ENCODE results near the gene PNP.

Gene PNP

GRCh38 chr14:20455355-20456300, 13.6 kb upstream of the PNP start:
- no peak for DNase-seq

- DNase-seq, result no peak
Observed at GRCh38 chr14:20456971-20457370, 12.2 kb upstream of the PNP start.

GRCh38 chr14:20458031-20458789, 11.0 kb upstream of the PNP start:
- no peak for DNase-seq

- DNase-seq, result no peak
Observed at GRCh38 chr14:20460458-20461224, 8.6 kb upstream of the PNP start.

GRCh38 chr14:20461225-20462141, 7.7 kb upstream of the PNP start, which contains the start of gene PIP4P1:
PIP4P1 (minus strand) TSS chr14:20461434; CDS start chr14:20461325, 109 bp downstream.
- peak; percentile 100 for DNase-seq

- no peak for DNase-seq
Observed at GRCh38 chr14:20468764-20469241, 403 bp upstream of the PNP start.

- DNase-seq, result peak; percentile 81
Observed at GRCh38 chr14:20469890-20470602, 840 bp downstream of the PNP start.

- no peak for DNase-seq
Observed at GRCh38 chr14:20470603-20470901, 1.3 kb downstream of the PNP start.

GRCh38 chr14:20472536-20473169, 3.4 kb downstream of the PNP start:
- no peak for DNase-seq

GRCh38 chr14:20476776-20477175, 7.6 kb downstream of the PNP start:
- no peak for DNase-seq

GRCh38 chr14:20477211-20477876, 8.1 kb downstream of the PNP start:
- peak; percentile 9 for DNase-seq

GRCh38 chr14:20478894-20479293, 9.7 kb downstream of the PNP start:
- no peak for DNase-seq

GRCh38 chr14:20482382-20482781, 13.2 kb downstream of the PNP start:
- DNase-seq, result no peak

- DNase-seq, result no peak
Observed at GRCh38 chr14:20485900-20486299, 16.7 kb downstream of the PNP start.

- DNase-seq, result no peak
Observed at GRCh38 chr14:20486684-20487395, 17.6 kb downstream of the PNP start.

- DNase-seq, result no peak
Observed at GRCh38 chr14:20487396-20487725, 18.2 kb downstream of the PNP start.

- DNase-seq, result no peak
Observed at GRCh38 chr14:20489093-20489994, 20.1 kb downstream of the PNP start.

GRCh38 chr14:20490563-20490962, 21.4 kb downstream of the PNP start:
- DNase-seq, result no peak

- no peak for DNase-seq
Observed at GRCh38 chr14:20492486-20492885, 23.3 kb downstream of the PNP start.
